Endothelial cell of umbilical vein (primary cell): ENCODE data around the gene DYNLL2. TPM values are rescaled to one million over a fixed set of nuclear protein-coding genes. Genes with fewer than 3 reads are reported as not detected.
"Not testable (repeated sequence)": the region's sequence is repeated elsewhere in the genome, so short reads cannot be mapped to it uniquely, and the experiment has no call there.

Experiments used
- BruUV-seq: library from RNA; stranded (reverse); fragments of 400-500 nt; replicated peaks from 2 replicates; lab custom pipeline; 2021; lab: Mats Ljungman, UMichigan
- CTCF ChIA-PET: fragments of 300-600, 350-600 bp; sonication (Branson Sonifier 250); formaldehyde crosslinking; loops from one replicate; lab custom pipeline; 2021; ENCODE audit warnings: antibody characterized with exemption, inconsistent platforms; lab: Charles Lee
- POLR2A ChIA-PET: fragments of 300-600, 350-600 bp; sonication (Branson Sonifier 250); formaldehyde crosslinking; loops from one replicate; lab custom pipeline; 2021; ENCODE audit warnings: antibody characterized with exemption, inconsistent platforms; lab: Charles Lee
- DNase-seq: peaks from one replicate; pipeline ENCODE4 v3.0.0-alpha.2; 2011; ENCODE audit warnings: low read depth, low spot score
- FAIRE-seq: peaks from 2 replicates; lab custom pipeline; 2011; peaks lifted over from hg19 to GRCh38; lab: Jason Lieb, UNC
- H2AFZ ChIP-seq: 2 replicates; pipeline ENCODE4 v1.6.0; 2012; ENCODE audit warnings: low read depth, low read length, control low read depth, inconsistent platforms
- H3K27ac ChIP-seq: 2 replicates; pipeline ENCODE4 v1.5.1; 2011; ENCODE audit warnings: low read depth, mild to moderate bottlenecking, control low read depth, low read length, moderate library complexity; ENCODE audit not compliant: insufficient read depth
- H3K27me3 ChIP-seq, 2 experiments: 2 replicates each; pipeline versions ENCODE4 v1.6.0 to v1.6.1; 2011; ENCODE audit warnings: low read length in 2 of 2, mixed read lengths in 1 of 2; ENCODE audit not compliant: control insufficient read depth in 2 of 2, insufficient read depth in 2 of 2
- H3K36me3 ChIP-seq, 2 experiments: 2 replicates in 1 of 2; 3 replicates in 1 of 2; pipeline ENCODE4 v1.5.1; 2011; ENCODE audit warnings: low read length in 2 of 2, mild to moderate bottlenecking in 1 of 2, moderate library complexity in 1 of 2; ENCODE audit not compliant: control insufficient read depth in 2 of 2, insufficient read depth in 2 of 2; ENCODE audit errors: extremely low read depth in 1 of 2
- H3K4me1 ChIP-seq: 3 replicates; pipeline ENCODE4 v1.5.1; 2011; ENCODE audit warnings: mild to moderate bottlenecking, low read length; ENCODE audit not compliant: control insufficient read depth, insufficient read depth; ENCODE audit errors: extremely low read depth
- H3K4me2 ChIP-seq: 2 replicates; pipeline ENCODE4 v1.6.1; 2011; ENCODE audit warnings: low read length, control low read depth, mixed read lengths; ENCODE audit not compliant: insufficient read depth
- H3K4me3 ChIP-seq, 3 experiments: fragments of 200-600 bp in 1 of 3; sonication (generic), shearing (Covaris generic) in 1 of 3; replicated peaks in 1 of 3; 2 replicates each; pipeline ENCODE4 v1.5.1; 2011 to 2016; ENCODE audit warnings: control low read depth in 3 of 3, low read length in 3 of 3, mild to moderate bottlenecking in 2 of 3, inconsistent platforms in 1 of 3, low read depth in 1 of 3, moderate library complexity in 1 of 3; ENCODE audit not compliant: insufficient read depth in 1 of 3
- H3K79me2 ChIP-seq: 2 replicates; pipeline ENCODE4 v1.6.0; 2012; ENCODE audit warnings: low read length, inconsistent platforms; ENCODE audit not compliant: control insufficient read depth, insufficient read depth
- H3K9ac ChIP-seq: replicated peaks from 2 replicates; pipeline ENCODE3; 2011; ENCODE audit warnings: low read length, control low read depth; ENCODE audit not compliant: insufficient read depth; ENCODE audit errors: extremely low read depth
- H3K9me1 ChIP-seq: replicated peaks from 3 replicates; pipeline ENCODE4 v1.6.0; 2011; ENCODE audit warnings: mild to moderate bottlenecking, low read length; ENCODE audit not compliant: control insufficient read depth, insufficient read depth; ENCODE audit errors: extremely low read depth
- H3K9me3 ChIP-seq: replicated peaks from 2 replicates; pipeline ENCODE4 v1.5.1; 2012; ENCODE audit warnings: low read length, inconsistent platforms; ENCODE audit not compliant: control insufficient read depth, insufficient read depth
- H4K20me1 ChIP-seq: replicated peaks from 2 replicates; pipeline ENCODE3; 2011; ENCODE audit warnings: mild to moderate bottlenecking, low read length; ENCODE audit not compliant: control insufficient read depth, insufficient read depth; ENCODE audit errors: extremely low read depth
- FOS ChIP-seq: IDR thresholded peaks from 2 replicates; pipeline ENCODE4 v1.6.1; 2011; ENCODE audit warnings: mild to moderate bottlenecking, low read length, moderate library complexity, borderline replicate concordance; ENCODE audit not compliant: insufficient read depth
- GATA2 ChIP-seq: IDR thresholded peaks from 2 replicates; pipeline ENCODE4 v1.7.0; 2011; ENCODE audit warnings: low read depth, mild to moderate bottlenecking, moderate library complexity, mixed read lengths, low read length; ENCODE audit not compliant: insufficient read length, insufficient read depth
- JUN ChIP-seq: IDR thresholded peaks from 2 replicates; pipeline ENCODE4 v1.6.1; 2011; ENCODE audit warnings: borderline replicate concordance, low read depth; ENCODE audit not compliant: insufficient read length, insufficient read depth
- POLR2A ChIP-seq: IDR thresholded peaks from 2 replicates; pipeline ENCODE4 v1.6.1; 2012; ENCODE audit warnings: low read depth, mild to moderate bottlenecking, control low read depth, low read length
- POLR2AphosphoS5 ChIP-seq: IDR thresholded peaks from 2 replicates; pipeline ENCODE4 v1.6.1; 2012; ENCODE audit warnings: low read depth, mild to moderate bottlenecking, control low read depth, low read length, moderate library complexity; ENCODE audit not compliant: insufficient read depth
- dilution Hi-C: fragments of 300-500 bp; cut with MboI; formaldehyde crosslinking; loops from one replicate; pipeline ENCODE4 v1.15.0; 2019; ENCODE audit warnings: low sequenced_read_pairs; ENCODE audit not compliant: extremely low pct_ligation_motif_present
- intact Hi-C: fragments of 100-400 bp; cut with micrococcal nuclease; formaldehyde crosslinking; loops from one replicate; pipeline ENCODE4 v1.10.0; 2022
- polyA plus RNA-seq, 4 experiments: library from polyadenylated mRNA; depleted of rRNA in 3 of 4; stranded (reverse) in 3 of 4; unstranded in 1 of 4; fragments of >200 nt; gene quantifications; 2 replicates each; pipeline versions ENCODE4 v1.2.1 to v1.2.3, GENCODE V29; 2011 to 2012; ENCODE audit warnings: missing spikeins in 1 of 4
- total RNA-seq: library from RNA; stranded (reverse); gene quantifications from 2 replicates; pipeline ENCODE4 v1.2.3, GENCODE V29; 2021

Gene DYNLL2
- total and polyA plus RNA-seq, 2 donors (not counting 3 experiments of a cell fraction or from before 2014, with no cell fraction given), result 7.4 to 19.0 TPM

GRCh38 chr17:58072862-58073261 is 10.4 kb upstream of the DYNLL2 start:
- no peak overlapping the region for H3K9ac ChIP-seq

GRCh38 chr17:58073266-58073665 is 10.0 kb upstream of the DYNLL2 start:
- H3K9ac ChIP-seq, H3K27ac ChIP-seq, H3K4me2 ChIP-seq, CTCF ChIA-PET, H3K9me3 ChIP-seq, POLR2A ChIA-PET, H3K4me3 ChIP-seq, H2AFZ ChIP-seq, FAIRE-seq, H3K9me1 ChIP-seq, DNase-seq, dilution Hi-C loops, H3K79me2 ChIP-seq, H3K36me3 ChIP-seq, BruUV-seq, intact Hi-C loops, H4K20me1 ChIP-seq, H3K4me1 ChIP-seq: not testable (repeated sequence)
- peaks cover 16 to 20% of the 10 kb centered on the region in 2 experiments for H3K27me3 ChIP-seq

More at GRCh38 chr17:58072862-58073261, 10.4 kb upstream of the DYNLL2 start:
- Histone ChIP-seq H4K20me1 (no peaks in the 10 kb centered on the region), H3K9me3 (no peaks in the 10 kb centered on the region), H2AFZ (no peak overlapping the region), H3K27ac (no peak overlapping the region), H3K4me1 (no peaks in the 10 kb centered on the region), H3K4me2 (no peak overlapping the region), H3K79me2 (no peaks in the 10 kb centered on the region), H3K36me3 (no peaks in the 10 kb centered on the region), H3K9me1 (no peaks in the 10 kb centered on the region), H3K4me3 (no peak overlapping the region), H3K27me3 (peaks cover 15 to 18% of the 10 kb centered on the region in 2 experiments)
- BruUV-seq, result no TSS peak
- ChIA-PET CTCF (no interaction called here), POLR2A (no interaction called here)
- dilution Hi-C loops, result no loop called here
- DNase-seq, result no peak
- FAIRE-seq, result no peak
- TF ChIP-seq JUN (no peak), GATA2 (no peak), POLR2A (no peak), POLR2AphosphoS5 (no peak), FOS (no peak)
- intact Hi-C loops, result no loop called here

- H3K4me1 ChIP-seq, BruUV-seq, H3K27ac ChIP-seq, intact Hi-C loops, H3K9me3 ChIP-seq, H3K9me1 ChIP-seq, H3K79me2 ChIP-seq, DNase-seq, dilution Hi-C loops, H2AFZ ChIP-seq, POLR2A ChIA-PET, H4K20me1 ChIP-seq, H3K4me3 ChIP-seq, H3K9ac ChIP-seq, CTCF ChIA-PET, H3K36me3 ChIP-seq, FAIRE-seq, H3K4me2 ChIP-seq: not testable (repeated sequence)
- H3K27me3 ChIP-seq, result peaks cover 22 to 27% of the 10 kb centered on the region in 2 experiments
These were observed 8.8 kb upstream of the DYNLL2 start for GRCh38 chr17:58074406-58074805.
